SK-N-SH (cell line): ENCODE results near the gene DUOX2. TPM values are rescaled to one million over a fixed set of nuclear protein-coding genes. Genes with fewer than 3 reads are reported as not detected.

Experiments
- CTCF ChIA-PET: fragments of 300-600, 350-600 bp; formaldehyde crosslinking; extraction: SDS; loops from one replicate; lab custom pipeline; 2021; lab: Yijun Ruan, JAX
- POLR2A ChIA-PET: fragments of 350-600 bp; sonication (Branson Sonifier 250); formaldehyde crosslinking; extraction: SDS; loops from one replicate; lab custom pipeline; 2020; ENCODE audit warnings: antibody characterized with exemption, inconsistent platforms; lab: Yijun Ruan, JAX
- DNase-seq: peaks from one replicate; pipeline ENCODE4 v3.0.0; 2012
- H2AFZ ChIP-seq: fragments of 200-600 bp; sonication (generic); 2 replicates; pipeline ENCODE4 v1.8.1; 2016; ENCODE audit warnings: antibody characterized with exemption, mild to moderate bottlenecking, low read depth
- H3F3A ChIP-seq: fragments of 200-600 bp; sonication (generic); replicated peaks from 2 replicates; pipeline ENCODE3; 2016; ENCODE audit warnings: antibody characterized with exemption, mild to moderate bottlenecking; ENCODE audit not compliant: insufficient read depth
- H3K27ac ChIP-seq, 2 experiments: fragments of 200-500 bp in 1 of 2; fragments of 200-600 bp in 1 of 2; sonication (Bioruptor generic) in 1 of 2; sonication (generic), shearing (Covaris generic) in 1 of 2; 2 replicates each; pipeline versions ENCODE4 v1.5.1 to v1.6.1; 2014 to 2016; ENCODE audit warnings: low read depth in 2 of 2, inconsistent platforms in 1 of 2, low read length in 1 of 2, mild to moderate bottlenecking in 1 of 2, mixed read lengths in 1 of 2
- H3K27me3 ChIP-seq: fragments of 200-600 bp; sonication (generic), shearing (Covaris generic); 2 replicates; pipeline ENCODE4 v1.6.1; 2016; ENCODE audit warnings: mixed run types; ENCODE audit not compliant: insufficient read depth
- H3K36me3 ChIP-seq, 2 experiments: fragments of 200-500 bp in 1 of 2; fragments of 200-600 bp in 1 of 2; sonication (Bioruptor generic) in 1 of 2; sonication (generic) in 1 of 2; replicated peaks in 1 of 2; 2 replicates each; pipeline versions ENCODE3 to v1.5.1; 2014 to 2016; ENCODE audit warnings: low read length in 1 of 2, mild to moderate bottlenecking in 1 of 2; ENCODE audit not compliant: insufficient read depth in 2 of 2, control insufficient read depth in 1 of 2
- H3K4me1 ChIP-seq, 2 experiments: fragments of 200-500 bp in 1 of 2; fragments of 200-600 bp in 1 of 2; sonication (Bioruptor generic) in 1 of 2; sonication (generic), shearing (Covaris generic) in 1 of 2; 2 replicates each; pipeline versions ENCODE4 v1.5.1 to v1.6.1; 2014 to 2016; ENCODE audit warnings: low read depth in 1 of 2, low read length in 1 of 2, mixed run types in 1 of 2; ENCODE audit not compliant: insufficient read depth in 2 of 2, control insufficient read depth in 1 of 2
- H3K4me2 ChIP-seq: fragments of 200-600 bp; sonication (generic), shearing (Covaris generic); 2 replicates; pipeline ENCODE4 v1.6.1; 2017; ENCODE audit warnings: mixed run types
- H3K4me3 ChIP-seq, 2 experiments: fragments of 200-500 bp in 1 of 2; fragments of 200-600 bp in 1 of 2; sonication (Bioruptor generic) in 1 of 2; sonication (generic), shearing (Covaris generic) in 1 of 2; 2 replicates each; pipeline versions ENCODE4 v1.5.1 to v1.8.1; 2014 to 2016; ENCODE audit warnings: low read depth in 2 of 2, inconsistent platforms in 1 of 2, low read length in 1 of 2, mild to moderate bottlenecking in 1 of 2, mixed read lengths in 1 of 2, moderate library complexity in 1 of 2
- H3K79me2 ChIP-seq: fragments of 200-600 bp; sonication (generic); 2 replicates; pipeline ENCODE4 v1.8.1; 2017; ENCODE audit warnings: mild to moderate bottlenecking; ENCODE audit not compliant: insufficient read depth
- H3K9ac ChIP-seq: fragments of 200-600 bp; sonication (generic); 2 replicates; pipeline ENCODE4 v1.6.1; 2017; ENCODE audit warnings: mixed run types
- H3K9me2 ChIP-seq: fragments of 200-600 bp; sonication (generic); 2 replicates; pipeline ENCODE4 v1.6.1; 2017; ENCODE audit warnings: mixed run types
- H3K9me3 ChIP-seq: fragments of 200-600 bp; sonication (generic); 2 replicates; pipeline ENCODE4 v1.6.1; 2017; ENCODE audit warnings: mixed run types, mild to moderate bottlenecking, moderate library complexity
- H4K20me1 ChIP-seq: fragments of 200-600 bp; sonication (generic); 2 replicates; pipeline ENCODE4 v1.6.1; 2017; ENCODE audit warnings: mild to moderate bottlenecking, mixed run types; ENCODE audit not compliant: insufficient read depth
- ELF1 ChIP-seq: IDR thresholded peaks from 2 replicates; pipeline ENCODE4 v1.4.0; 2012
- FOSL2 ChIP-seq: IDR thresholded peaks from 2 replicates; pipeline ENCODE4 v1.4.0; 2012; ENCODE audit warnings: low read depth, mild to moderate bottlenecking, moderate library complexity, borderline replicate concordance
- FOXM1 ChIP-seq: IDR thresholded peaks from 2 replicates; pipeline ENCODE4 v1.4.0; 2012; ENCODE audit warnings: low read depth, mild to moderate bottlenecking
- GABPA ChIP-seq: IDR thresholded peaks from 2 replicates; pipeline ENCODE4 v1.4.0; 2012; ENCODE audit warnings: low read depth, mild to moderate bottlenecking
- GATA2 ChIP-seq: sonication (generic); formaldehyde crosslinking; IDR thresholded peaks from 2 replicates; pipeline ENCODE4 v1.5.0; 2020; ENCODE audit warnings: mild to moderate bottlenecking, missing genetic modification reagents
- JUND ChIP-seq: IDR thresholded peaks from 2 replicates; pipeline ENCODE4 v1.4.0; 2012
- MEF2A ChIP-seq: IDR thresholded peaks from 2 replicates; pipeline ENCODE4 v1.4.0; 2012; ENCODE audit warnings: low read depth, borderline replicate concordance
- RAD21 ChIP-seq: IDR thresholded peaks from 2 replicates; pipeline ENCODE4 v1.6.1; 2012; ENCODE audit warnings: mild to moderate bottlenecking, low read length
- RFX5 ChIP-seq: IDR thresholded peaks from 2 replicates; pipeline ENCODE4 v1.6.1; 2012; ENCODE audit warnings: mild to moderate bottlenecking, improper control_type of control experiment, low read length
- TAF1 ChIP-seq: IDR thresholded peaks from 2 replicates; pipeline ENCODE4 v1.6.1; 2012; ENCODE audit warnings: low read depth, mild to moderate bottlenecking, low read length, moderate library complexity, borderline replicate concordance
- YY1 ChIP-seq: IDR thresholded peaks from 2 replicates; pipeline ENCODE4 v1.4.0; 2012; ENCODE audit warnings: low read depth, mild to moderate bottlenecking
- WGBS: methylation state at CpG from one replicate; pipeline ENCODE4 v1.1.6; 2017; ENCODE audit warnings: low lambda C conversion rate; 5-methylcytosine and 5-hydroxymethylcytosine counted together
- polyA plus RNA-seq, 3 experiments: library from polyadenylated mRNA; depleted of rRNA; stranded (reverse); fragments of >200 nt; gene quantifications; 2 replicates each; pipeline ENCODE4 v1.2.3, GENCODE V29; 2012
- TF ChIP-seq, protein P1 (sequence below): IDR thresholded peaks from 2 replicates; pipeline ENCODE4 v1.4.0; 2012; ENCODE audit warnings: low read depth
- TF ChIP-seq, protein P2 (sequence below): fragments of 150-350 bp; IDR thresholded peaks from 2 replicates; pipeline ENCODE4 v1.6.1; 2017; ENCODE audit warnings: antibody characterized with exemption, low read length, low read depth, borderline replicate concordance
- TF ChIP-seq, protein P3 (sequence below): IDR thresholded peaks from 2 replicates; pipeline ENCODE4 v1.4.0; 2012; ENCODE audit warnings: low read depth, borderline replicate concordance
- TF ChIP-seq, protein P4 (sequence below): IDR thresholded peaks from 2 replicates; pipeline ENCODE4 v1.6.1; 2012; ENCODE audit warnings: mild to moderate bottlenecking, low read depth, low read length, moderate library complexity
- TF ChIP-seq, protein P5 (sequence below): fragments of 150-350 bp; IDR thresholded peaks from 2 replicates; pipeline ENCODE4 v1.6.1; 2016; ENCODE audit warnings: mild to moderate bottlenecking, low read depth, low read length
- TF ChIP-seq, protein P6 (sequence below): IDR thresholded peaks from 2 replicates; pipeline ENCODE4 v1.4.0; 2012; ENCODE audit warnings: low read depth, borderline replicate concordance

Gene DUOX2
- polyA plus RNA-seq, 1 of the 3 experiments (the other 2 are of a cell fraction) = not detected

DNA sequence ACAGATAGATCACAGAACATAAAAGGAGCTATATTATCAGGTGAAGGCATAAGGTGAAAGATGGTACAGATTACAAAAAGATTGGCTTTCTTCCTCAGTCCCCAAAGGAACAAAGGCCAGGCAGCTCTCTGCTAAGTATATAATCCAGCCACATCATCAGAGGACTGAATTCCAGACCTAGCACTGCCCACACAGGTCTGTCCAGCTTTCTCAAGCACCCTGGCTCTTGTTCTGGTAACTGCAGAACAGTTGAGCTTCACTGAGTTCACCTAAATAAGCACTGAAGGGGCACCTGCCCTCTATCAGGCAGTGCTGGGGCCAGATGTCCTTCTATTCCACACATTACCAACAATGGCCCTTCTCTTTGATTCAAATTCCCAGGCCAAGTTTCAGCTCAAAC is 9.4 kb upstream of the DUOX2 start:
- Histone ChIP-seq H3K4me1 (peaks cover 6% of the 10 kb centered on the region in 2 experiments; a peak in 3 of 4 replicates), H3K9me2 (no peaks in the 10 kb centered on the region), H3K4me2 (no peak overlapping the region), H3K4me3 (no peak overlapping the region), H3F3A (no peaks in the 10 kb centered on the region), H3K79me2 (no peaks in the 10 kb centered on the region), H3K9me3 (no peaks in the 10 kb centered on the region), H2AFZ (no peak overlapping the region), H3K27ac (no peak overlapping the region), H4K20me1 (no peaks in the 10 kb centered on the region), H3K36me3 (no peaks in the 10 kb centered on the region), H3K9ac (no peak overlapping the region), H3K27me3 (peaks cover 10% of the 10 kb centered on the region; the same call in 1 of the 2 replicates)
- ChIA-PET CTCF (interaction anchor here (0.9 to 1.2 kb wide), 2 partner anchors 9 to 78 kb away, joined by 3 read pairs; partner anchors contain the start of gene DUOXA2), POLR2A (no interaction called here)
- TF ChIP-seq RAD21 = no peak
- TF ChIP-seq MEF2A = no peak
- no peak for TF ChIP-seq RFX5
- no peak for TF ChIP-seq ELF1
- TF ChIP-seq, protein P1, sequence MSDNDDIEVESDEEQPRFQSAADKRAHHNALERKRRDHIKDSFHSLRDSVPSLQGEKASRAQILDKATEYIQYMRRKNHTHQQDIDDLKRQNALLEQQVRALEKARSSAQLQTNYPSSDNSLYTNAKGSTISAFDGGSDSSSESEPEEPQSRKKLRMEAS = no peak
- TF ChIP-seq, protein P2, sequence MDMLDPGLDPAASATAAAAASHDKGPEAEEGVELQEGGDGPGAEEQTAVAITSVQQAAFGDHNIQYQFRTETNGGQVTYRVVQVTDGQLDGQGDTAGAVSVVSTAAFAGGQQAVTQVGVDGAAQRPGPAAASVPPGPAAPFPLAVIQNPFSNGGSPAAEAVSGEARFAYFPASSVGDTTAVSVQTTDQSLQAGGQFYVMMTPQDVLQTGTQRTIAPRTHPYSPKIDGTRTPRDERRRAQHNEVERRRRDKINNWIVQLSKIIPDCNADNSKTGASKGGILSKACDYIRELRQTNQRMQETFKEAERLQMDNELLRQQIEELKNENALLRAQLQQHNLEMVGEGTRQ = no peak
- no peak for DNase-seq

DNA sequence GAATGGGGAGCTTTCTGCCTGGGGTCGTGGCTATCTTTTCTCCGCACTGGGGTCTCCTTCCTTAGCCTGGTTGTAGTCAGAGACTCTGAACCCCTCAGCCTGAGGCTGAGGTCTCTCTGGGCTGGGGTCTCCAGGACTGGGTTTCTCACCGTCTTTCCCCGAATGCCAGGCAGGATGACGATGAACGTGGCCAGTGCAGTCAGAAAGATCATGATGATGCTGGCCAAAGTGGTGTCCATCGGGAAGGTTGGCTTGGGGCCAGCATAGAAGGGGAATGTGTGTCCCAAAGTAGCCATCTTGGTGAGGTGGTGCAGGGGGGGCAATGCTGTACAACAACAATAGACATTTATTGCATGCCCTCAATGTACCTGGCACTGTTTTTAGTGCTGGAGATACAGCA is 8.7 kb upstream of the DUOX2 start:
- H4K20me1 ChIP-seq = no peaks in the 10 kb centered on the region
- no peaks in the 10 kb centered on the region for H3K9me3 ChIP-seq
- DNase-seq = no peak
- no peak overlapping the region for H3K27ac ChIP-seq
- CTCF ChIA-PET = interaction anchor here (1.7 kb wide), 1 partner anchor 335 kb away, joined by 6 read pairs; no protein-coding TSS in a partner anchor
- peaks cover 6 to 7% of the 10 kb centered on the region in 2 experiments; a peak in 3 of 4 replicates for H3K4me1 ChIP-seq
- H3K79me2 ChIP-seq = no peaks in the 10 kb centered on the region
- H3K9ac ChIP-seq = no peak overlapping the region
- H3K4me2 ChIP-seq = no peak overlapping the region
- POLR2A ChIA-PET = no interaction called here
- peaks cover 10% of the 10 kb centered on the region; the same call in 1 of the 2 replicates for H3K27me3 ChIP-seq
- H2AFZ ChIP-seq = no peak overlapping the region
- H3K9me2 ChIP-seq = no peaks in the 10 kb centered on the region
- WGBS = 76% methylated on average over 7 of the region's 7 CpGs
- no peak overlapping the region for H3K4me3 ChIP-seq
- H3F3A ChIP-seq = no peaks in the 10 kb centered on the region
- H3K36me3 ChIP-seq = no peaks in the 10 kb centered on the region
- TF ChIP-seq, protein P3, sequence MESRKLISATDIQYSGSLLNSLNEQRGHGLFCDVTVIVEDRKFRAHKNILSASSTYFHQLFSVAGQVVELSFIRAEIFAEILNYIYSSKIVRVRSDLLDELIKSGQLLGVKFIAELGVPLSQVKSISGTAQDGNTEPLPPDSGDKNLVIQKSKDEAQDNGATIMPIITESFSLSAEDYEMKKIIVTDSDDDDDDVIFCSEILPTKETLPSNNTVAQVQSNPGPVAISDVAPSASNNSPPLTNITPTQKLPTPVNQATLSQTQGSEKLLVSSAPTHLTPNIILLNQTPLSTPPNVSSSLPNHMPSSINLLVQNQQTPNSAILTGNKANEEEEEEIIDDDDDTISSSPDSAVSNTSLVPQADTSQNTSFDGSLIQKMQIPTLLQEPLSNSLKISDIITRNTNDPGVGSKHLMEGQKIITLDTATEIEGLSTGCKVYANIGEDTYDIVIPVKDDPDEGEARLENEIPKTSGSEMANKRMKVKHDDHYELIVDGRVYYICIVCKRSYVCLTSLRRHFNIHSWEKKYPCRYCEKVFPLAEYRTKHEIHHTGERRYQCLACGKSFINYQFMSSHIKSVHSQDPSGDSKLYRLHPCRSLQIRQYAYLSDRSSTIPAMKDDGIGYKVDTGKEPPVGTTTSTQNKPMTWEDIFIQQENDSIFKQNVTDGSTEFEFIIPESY = no peak
- TF ChIP-seq, protein P4, sequence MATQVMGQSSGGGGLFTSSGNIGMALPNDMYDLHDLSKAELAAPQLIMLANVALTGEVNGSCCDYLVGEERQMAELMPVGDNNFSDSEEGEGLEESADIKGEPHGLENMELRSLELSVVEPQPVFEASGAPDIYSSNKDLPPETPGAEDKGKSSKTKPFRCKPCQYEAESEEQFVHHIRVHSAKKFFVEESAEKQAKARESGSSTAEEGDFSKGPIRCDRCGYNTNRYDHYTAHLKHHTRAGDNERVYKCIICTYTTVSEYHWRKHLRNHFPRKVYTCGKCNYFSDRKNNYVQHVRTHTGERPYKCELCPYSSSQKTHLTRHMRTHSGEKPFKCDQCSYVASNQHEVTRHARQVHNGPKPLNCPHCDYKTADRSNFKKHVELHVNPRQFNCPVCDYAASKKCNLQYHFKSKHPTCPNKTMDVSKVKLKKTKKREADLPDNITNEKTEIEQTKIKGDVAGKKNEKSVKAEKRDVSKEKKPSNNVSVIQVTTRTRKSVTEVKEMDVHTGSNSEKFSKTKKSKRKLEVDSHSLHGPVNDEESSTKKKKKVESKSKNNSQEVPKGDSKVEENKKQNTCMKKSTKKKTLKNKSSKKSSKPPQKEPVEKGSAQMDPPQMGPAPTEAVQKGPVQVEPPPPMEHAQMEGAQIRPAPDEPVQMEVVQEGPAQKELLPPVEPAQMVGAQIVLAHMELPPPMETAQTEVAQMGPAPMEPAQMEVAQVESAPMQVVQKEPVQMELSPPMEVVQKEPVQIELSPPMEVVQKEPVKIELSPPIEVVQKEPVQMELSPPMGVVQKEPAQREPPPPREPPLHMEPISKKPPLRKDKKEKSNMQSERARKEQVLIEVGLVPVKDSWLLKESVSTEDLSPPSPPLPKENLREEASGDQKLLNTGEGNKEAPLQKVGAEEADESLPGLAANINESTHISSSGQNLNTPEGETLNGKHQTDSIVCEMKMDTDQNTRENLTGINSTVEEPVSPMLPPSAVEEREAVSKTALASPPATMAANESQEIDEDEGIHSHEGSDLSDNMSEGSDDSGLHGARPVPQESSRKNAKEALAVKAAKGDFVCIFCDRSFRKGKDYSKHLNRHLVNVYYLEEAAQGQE = no peak
- no peak for TF ChIP-seq FOSL2
- no peak for TF ChIP-seq RFX5
- TF ChIP-seq, protein P5, sequence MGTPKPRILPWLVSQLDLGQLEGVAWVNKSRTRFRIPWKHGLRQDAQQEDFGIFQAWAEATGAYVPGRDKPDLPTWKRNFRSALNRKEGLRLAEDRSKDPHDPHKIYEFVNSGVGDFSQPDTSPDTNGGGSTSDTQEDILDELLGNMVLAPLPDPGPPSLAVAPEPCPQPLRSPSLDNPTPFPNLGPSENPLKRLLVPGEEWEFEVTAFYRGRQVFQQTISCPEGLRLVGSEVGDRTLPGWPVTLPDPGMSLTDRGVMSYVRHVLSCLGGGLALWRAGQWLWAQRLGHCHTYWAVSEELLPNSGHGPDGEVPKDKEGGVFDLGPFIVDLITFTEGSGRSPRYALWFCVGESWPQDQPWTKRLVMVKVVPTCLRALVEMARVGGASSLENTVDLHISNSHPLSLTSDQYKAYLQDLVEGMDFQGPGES = no peak
- no peak for TF ChIP-seq YY1
- no peak for TF ChIP-seq GABPA
- no peak for TF ChIP-seq TAF1
- TF ChIP-seq, protein P6, sequence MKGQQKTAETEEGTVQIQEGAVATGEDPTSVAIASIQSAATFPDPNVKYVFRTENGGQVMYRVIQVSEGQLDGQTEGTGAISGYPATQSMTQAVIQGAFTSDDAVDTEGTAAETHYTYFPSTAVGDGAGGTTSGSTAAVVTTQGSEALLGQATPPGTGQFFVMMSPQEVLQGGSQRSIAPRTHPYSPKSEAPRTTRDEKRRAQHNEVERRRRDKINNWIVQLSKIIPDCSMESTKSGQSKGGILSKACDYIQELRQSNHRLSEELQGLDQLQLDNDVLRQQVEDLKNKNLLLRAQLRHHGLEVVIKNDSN = no peak
- TF ChIP-seq FOXM1 = no peak
- TF ChIP-seq, protein P1 = no peak
- no peak for TF ChIP-seq JUND
- no peak for TF ChIP-seq MEF2A
- TF ChIP-seq GATA2 (CRISPR knock-in tag) = no peak
- TF ChIP-seq, all 33 proteins: peak for 0
